ENCODE results near the gene NCEH1.

DNA sequence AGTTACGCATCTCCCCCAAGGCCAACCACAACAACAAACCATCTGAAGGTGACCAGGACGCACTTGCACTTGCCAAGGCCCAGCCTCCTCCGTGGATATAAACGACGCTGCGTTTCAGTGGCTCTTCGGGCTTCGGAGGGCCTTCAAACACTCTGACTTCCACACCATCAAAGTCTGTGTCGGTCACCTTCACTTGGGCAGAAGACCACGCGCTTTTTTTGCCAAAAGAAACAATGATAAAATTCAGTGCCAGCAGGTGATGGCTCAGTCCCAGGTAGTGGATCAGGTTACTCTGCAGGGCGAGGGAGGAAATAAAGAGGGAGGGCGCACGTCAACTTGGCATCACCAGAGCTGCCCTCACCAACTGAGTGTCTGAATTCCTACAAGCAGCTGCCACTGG, 63.0 kb downstream of the NCEH1 start:
- TF ChIP-seq, protein P1, sequence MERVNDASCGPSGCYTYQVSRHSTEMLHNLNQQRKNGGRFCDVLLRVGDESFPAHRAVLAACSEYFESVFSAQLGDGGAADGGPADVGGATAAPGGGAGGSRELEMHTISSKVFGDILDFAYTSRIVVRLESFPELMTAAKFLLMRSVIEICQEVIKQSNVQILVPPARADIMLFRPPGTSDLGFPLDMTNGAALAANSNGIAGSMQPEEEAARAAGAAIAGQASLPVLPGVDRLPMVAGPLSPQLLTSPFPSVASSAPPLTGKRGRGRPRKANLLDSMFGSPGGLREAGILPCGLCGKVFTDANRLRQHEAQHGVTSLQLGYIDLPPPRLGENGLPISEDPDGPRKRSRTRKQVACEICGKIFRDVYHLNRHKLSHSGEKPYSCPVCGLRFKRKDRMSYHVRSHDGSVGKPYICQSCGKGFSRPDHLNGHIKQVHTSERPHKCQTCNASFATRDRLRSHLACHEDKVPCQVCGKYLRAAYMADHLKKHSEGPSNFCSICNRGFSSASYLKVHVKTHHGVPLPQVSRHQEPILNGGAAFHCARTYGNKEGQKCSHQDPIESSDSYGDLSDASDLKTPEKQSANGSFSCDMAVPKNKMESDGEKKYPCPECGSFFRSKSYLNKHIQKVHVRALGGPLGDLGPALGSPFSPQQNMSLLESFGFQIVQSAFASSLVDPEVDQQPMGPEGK (CRISPR knock-in tag; IDR thresholded peaks at IDR 0.05; ENCODE audit: borderline replicate concordance), result no peak
- TF ChIP-seq ZC3H10 (CRISPR knock-in tag; IDR thresholded peaks at IDR 0.05), result no peak

Measured in SK-N-SH treated with all-trans-retinoic acid at 6 μM for 48 hours (cell line).